ENCODE measurements around the gene FOLH1. TPM values are rescaled to one million over a fixed set of nuclear protein-coding genes. Genes with fewer than 3 reads are reported as not detected.
A peak's percentile ranks its signal among the peaks of the same experiment; 100 is the strongest.
"Not testable (repeated sequence)": the region's sequence is repeated elsewhere in the genome, so short reads cannot be mapped to it uniquely, and the experiment has no call there.

FOLH1 gene
- total and polyA plus RNA-seq, 2 of the 13 experiments (the other 11 are each of a cell fraction or from before 2014, with no cell fraction given) = not detected

DNA sequence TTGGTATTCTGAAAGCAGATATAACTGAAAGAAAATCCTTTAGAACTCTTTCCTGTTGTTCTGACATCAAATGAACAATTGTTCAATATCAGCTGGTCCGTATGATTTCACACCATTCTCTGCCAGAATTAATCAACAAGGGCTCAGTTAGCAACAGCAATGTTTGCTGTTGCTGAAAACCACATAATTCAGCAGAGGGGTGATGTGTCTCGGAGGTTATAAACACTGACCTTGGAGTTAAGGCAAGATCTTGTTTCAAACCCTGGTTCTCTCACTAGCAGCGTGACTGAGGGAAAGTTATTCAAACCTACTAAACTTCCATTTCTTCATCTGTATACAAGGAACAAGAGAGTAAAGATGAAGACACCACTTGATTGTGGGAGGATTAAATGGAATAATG is 36.8 kb downstream of the FOLH1 start:
- intact Hi-C loops (cut with micrococcal nuclease; ENCODE audit: unreplicated experiment); CTCF ChIA-PET (ENCODE audit: low intra/inter-chr PET ratio, low total read pairs); in situ Hi-C loops (cut with HindIII; ENCODE audit: extremely low pct_ligation_motif_present, low pct_unique_long_range_greater_than_20kb); ATAC-seq; H3K9ac ChIP-seq (ENCODE audit: insufficient read depth, low read depth, low read length); H3K36me3 ChIP-seq (replicated peaks in 1 of 2; ENCODE audit: control insufficient read depth in 1 of 2, insufficient read depth in 2 of 2, low read length in 2 of 2); H3K27ac ChIP-seq (ENCODE audit: extremely low read length, insufficient read depth, low read length); H3K4me3 ChIP-seq (replicated peaks in 1 of 3; ENCODE audit: insufficient read depth in 1 of 3, low read depth in 2 of 3, low read length in 3 of 3); H3K4me1 ChIP-seq (ENCODE audit: insufficient read depth, low read length); DNase-seq (ENCODE audit: low spot score); POLR2A ChIA-PET; BruUV-seq (replicated peaks); H3K79me2 ChIP-seq (ENCODE audit: insufficient read depth, low read length); H2AFZ ChIP-seq (ENCODE audit: low read length); H3K27me3 ChIP-seq (ENCODE audit: control insufficient read depth in 1 of 2, insufficient read depth in 2 of 2, low read length in 2 of 2); H3K9me3 ChIP-seq (ENCODE audit: low read length); FAIRE-seq; H3K4me2 ChIP-seq (ENCODE audit: low read depth, low read length); H4K20me1 ChIP-seq (ENCODE audit: insufficient read depth, low read length): not testable (repeated sequence)
- WGBS (ENCODE audit: low lambda C conversion rate) = 16% methylated on average over 3 of the region's 3 CpGs

DNA sequence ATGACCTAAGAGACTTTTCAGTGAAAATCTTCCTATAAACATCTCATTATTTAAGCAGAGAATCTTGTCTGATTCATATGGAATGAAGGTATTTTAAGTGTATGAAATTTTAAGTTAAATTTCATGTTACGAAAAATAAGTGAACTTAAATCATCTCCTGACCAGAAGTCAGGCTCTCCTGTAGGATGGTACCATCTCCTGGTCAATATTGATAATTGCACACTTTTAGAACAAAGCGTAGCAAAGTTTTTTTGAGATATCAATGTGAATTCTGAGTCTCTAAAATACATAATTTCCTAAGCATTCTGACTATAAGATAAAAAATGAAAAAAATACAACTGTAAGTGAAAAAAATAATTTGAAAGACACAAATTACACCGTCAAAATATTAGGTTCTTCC is 38.8 kb downstream of the FOLH1 start:
- intact Hi-C loops (cut with micrococcal nuclease; ENCODE audit: unreplicated experiment); H2AFZ ChIP-seq (ENCODE audit: low read length); H3K4me3 ChIP-seq (replicated peaks in 1 of 3; ENCODE audit: insufficient read depth in 1 of 3, low read depth in 2 of 3, low read length in 3 of 3); H3K9me3 ChIP-seq (ENCODE audit: low read length); BruUV-seq (replicated peaks); H3K9ac ChIP-seq (ENCODE audit: insufficient read depth, low read depth, low read length); H3K27ac ChIP-seq (ENCODE audit: extremely low read length, insufficient read depth, low read length); POLR2A ChIA-PET; H4K20me1 ChIP-seq (ENCODE audit: insufficient read depth, low read length); H3K4me1 ChIP-seq (ENCODE audit: insufficient read depth, low read length); H3K79me2 ChIP-seq (ENCODE audit: insufficient read depth, low read length); in situ Hi-C loops (cut with HindIII; ENCODE audit: extremely low pct_ligation_motif_present, low pct_unique_long_range_greater_than_20kb); H3K27me3 ChIP-seq (ENCODE audit: control insufficient read depth in 1 of 2, insufficient read depth in 2 of 2, low read length in 2 of 2); DNase-seq (ENCODE audit: low spot score); H3K4me2 ChIP-seq (ENCODE audit: low read depth, low read length); H3K36me3 ChIP-seq (replicated peaks in 1 of 2; ENCODE audit: control insufficient read depth in 1 of 2, insufficient read depth in 2 of 2, low read length in 2 of 2); CTCF ChIA-PET (ENCODE audit: low intra/inter-chr PET ratio, low total read pairs): not testable (repeated sequence)
- FAIRE-seq (peak; percentile 49), ATAC-seq (peak; percentile 44; the same call in 1 of the 3 replicates)
- peak; percentile 50 for TF ChIP-seq STAG1 (CRISPR knock-in tag; IDR thresholded peaks at IDR 0.05)
- TF ChIP-seq CTCF (CRISPR knock-in tag; IDR thresholded peaks at IDR 0.05) = peak; percentile 33
- WGBS (ENCODE audit: low lambda C conversion rate) = 19% methylated on average over 3 of the region's 3 CpGs
